Kidney epithelial cell (primary cell): ENCODE measurements around the gene AGXT2. TPM values are rescaled to one million over a fixed set of nuclear protein-coding genes. Genes with fewer than 3 reads are reported as not detected.
A peak's percentile ranks its signal among the peaks of the same experiment; 100 is the strongest.

Experiments
- DNase-seq: peaks from one replicate; pipeline ENCODE4 v3.0.0-alpha.2; 2010; ENCODE audit warnings: low read depth
- H3K27me3 ChIP-seq: 2 replicates; pipeline ENCODE4 v1.6.0; 2011; ENCODE audit warnings: low read length; ENCODE audit not compliant: control insufficient read depth, insufficient read depth
- H3K36me3 ChIP-seq: 2 replicates; pipeline ENCODE4 v1.5.1; 2011; ENCODE audit warnings: low read length; ENCODE audit not compliant: control insufficient read depth, insufficient read depth
- H3K4me3 ChIP-seq: 2 replicates; pipeline ENCODE4 v1.5.1; 2011; ENCODE audit warnings: low read depth, mild to moderate bottlenecking, control low read depth, low read length
- CTCF ChIP-seq: IDR thresholded peaks from 2 replicates; pipeline ENCODE4 v1.5.1; 2011; ENCODE audit warnings: mild to moderate bottlenecking, moderate library complexity, low read length, control low read depth, inconsistent platforms; ENCODE audit not compliant: insufficient read depth, poor library complexity, severe bottlenecking
- total RNA-seq: library from RNA; depleted of rRNA; stranded (reverse); fragments of >200 nt; gene quantifications from 2 replicates; pipeline ENCODE4 v1.2.3, GENCODE V29; 2015

AGXT2 gene
- total RNA-seq, 1 donor from 2014 or later, result not detected

- H3K36me3 ChIP-seq, result no peaks in the 10 kb centered on the region
- no peak overlapping the region for H3K4me3 ChIP-seq
- peak; percentile 84 for DNase-seq
- no peak for TF ChIP-seq CTCF
- H3K27me3 ChIP-seq, result no peaks in the 10 kb centered on the region
Observed at GRCh38 chr5:35031276-35031675, 16.5 kb downstream of the AGXT2 start.

- Histone ChIP-seq H3K36me3 (no peaks in the 10 kb centered on the region), H3K4me3 (no peak overlapping the region), H3K27me3 (no peaks in the 10 kb centered on the region)
- TF ChIP-seq CTCF, result no peak
- no peak for DNase-seq
Observed at GRCh38 chr5:35030426-35031100, 17.2 kb downstream of the AGXT2 start.

- no peak overlapping the region for H3K4me3 ChIP-seq
- no peak for DNase-seq
- no peaks in the 10 kb centered on the region for H3K36me3 ChIP-seq
- no peaks in the 10 kb centered on the region for H3K27me3 ChIP-seq
- no peak for TF ChIP-seq CTCF
Observed at GRCh38 chr5:35029333-35029732, 18.4 kb downstream of the AGXT2 start.

- no peak for DNase-seq
- Histone ChIP-seq H3K4me3 (no peak overlapping the region), H3K36me3 (no peaks in the 10 kb centered on the region), H3K27me3 (no peaks in the 10 kb centered on the region)
- TF ChIP-seq CTCF, result no peak
Observed at GRCh38 chr5:35026941-35027340, 20.8 kb downstream of the AGXT2 start.

- Histone ChIP-seq H3K4me3 (no peak overlapping the region), H3K27me3 (no peaks in the 10 kb centered on the region), H3K36me3 (no peaks in the 10 kb centered on the region)
- no peak for DNase-seq
- no peak for TF ChIP-seq CTCF
Observed at GRCh38 chr5:35026280-35026840, 21.4 kb downstream of the AGXT2 start.
